Stimulated activated CD4-positive, alpha-beta T cell treated with anti-CD3 and anti-CD28 coated beads, TNF-alpha, amount 100 ng/mL, for 24 hours (primary cell): ENCODE measurements around the gene PPM1H.

ENCODE experiments used
- DNase-seq, 3 experiments: peaks; one replicate each; pipeline ENCODE4 v3.0.0-alpha.2; 2020; ENCODE audit warnings: low read depth in 3 of 3

Gene PPM1H

GRCh38 chr12:62873826-62874448 lies 61.0 kb downstream of the PPM1H start:
- no peak for DNase-seq

DNA sequence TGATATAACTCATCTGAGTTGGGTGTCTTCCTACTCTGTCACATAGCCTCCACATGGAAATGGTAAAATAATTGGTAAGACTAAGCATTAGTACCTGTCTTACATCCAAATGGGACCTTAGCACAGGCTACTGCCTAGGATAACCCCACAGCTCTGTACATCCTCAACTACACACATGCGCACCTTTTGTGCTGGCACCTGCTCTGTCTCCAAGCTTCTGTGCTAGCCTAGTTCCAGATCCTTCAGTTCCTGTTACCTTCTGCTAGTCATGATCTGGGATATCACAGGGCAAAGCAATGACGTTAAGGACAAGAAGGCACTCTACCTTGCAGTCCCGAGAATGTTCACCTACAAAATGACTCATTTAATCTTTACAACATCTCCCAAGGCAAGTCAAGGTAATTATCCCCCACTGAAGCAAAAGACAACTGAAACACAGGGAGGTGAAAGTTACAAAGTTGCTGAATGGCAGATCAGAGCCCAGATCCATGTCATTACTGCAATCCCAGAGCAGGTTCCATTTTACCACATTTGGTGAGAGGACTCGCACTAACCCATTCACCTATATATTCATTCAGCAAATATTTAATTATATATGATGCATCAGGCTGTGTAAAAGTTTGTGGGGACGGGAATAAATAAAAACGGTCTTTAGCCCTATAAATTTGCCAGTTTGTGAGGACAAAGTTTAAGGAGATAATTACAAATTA lies 61.7 kb downstream of the PPM1H start:
- DNase-seq = no peak

DNA sequence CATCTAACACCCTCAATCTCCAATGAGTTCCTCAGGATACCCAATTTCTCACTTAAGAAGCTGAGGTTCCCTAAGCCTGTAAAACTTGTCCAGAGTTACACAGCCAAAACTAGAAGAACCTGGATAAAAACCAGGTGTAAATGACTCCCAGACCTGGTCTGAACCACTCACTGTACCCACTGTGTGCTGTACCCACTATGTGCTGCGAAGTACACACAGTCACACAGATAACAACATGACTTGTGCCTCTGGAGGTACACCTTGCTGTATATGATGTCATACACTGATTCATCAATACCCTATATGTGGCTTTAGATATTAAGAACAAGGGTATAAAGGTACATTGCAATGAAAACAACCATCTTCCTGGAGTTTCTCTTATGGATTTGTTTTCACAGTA lies 66.1 kb downstream of the PPM1H start:
- DNase-seq = no peak

DNA sequence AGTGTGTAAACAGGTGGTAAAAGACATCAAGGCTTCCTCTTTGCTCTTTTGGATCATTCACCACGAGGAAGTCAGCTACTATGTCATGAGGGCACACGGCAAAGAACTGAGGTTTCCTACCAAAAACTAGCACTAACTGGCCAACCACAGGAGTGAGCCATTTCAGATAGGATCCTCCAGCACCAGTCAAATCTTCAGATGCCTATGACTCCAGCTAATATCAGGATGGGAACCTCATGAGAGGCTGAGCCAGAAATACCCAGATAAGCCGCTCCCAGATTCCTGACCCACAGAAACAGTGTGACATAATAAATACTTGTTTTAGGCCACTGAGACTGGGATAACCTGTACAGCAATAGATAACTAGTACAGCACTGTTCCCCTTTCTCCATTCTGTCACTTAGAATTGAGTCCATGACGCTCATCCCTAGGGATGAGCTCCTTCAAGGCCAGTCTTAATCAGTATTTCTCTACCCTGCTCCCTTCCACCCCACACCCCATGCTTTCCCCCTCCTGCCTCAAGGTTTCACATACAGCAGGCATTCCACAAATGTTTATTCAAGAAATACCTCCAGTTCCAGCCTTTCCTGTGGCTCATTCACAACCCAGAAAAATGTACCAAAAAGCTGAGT lies 68.4 kb downstream of the PPM1H start:
- no peak for DNase-seq

DNA sequence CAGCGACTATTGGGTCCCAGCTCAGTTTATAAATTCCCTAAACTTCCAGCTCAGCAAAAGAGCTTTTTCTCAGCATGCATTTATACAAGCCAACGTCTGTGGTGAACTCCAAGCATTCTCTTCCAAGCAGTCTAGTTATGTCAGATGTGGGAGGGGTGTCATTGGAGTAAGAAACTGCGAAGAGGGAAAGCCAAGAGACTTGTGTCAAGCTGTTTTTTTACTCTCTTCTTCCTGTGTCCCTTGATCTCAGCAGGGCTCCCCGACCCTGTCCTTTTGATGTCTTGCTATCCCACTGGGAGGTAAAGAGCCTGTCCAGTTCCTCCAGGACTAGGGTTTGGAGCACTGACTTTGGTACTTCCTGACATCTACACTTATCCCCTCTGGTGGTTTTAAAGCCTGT lies 69.0 kb downstream of the PPM1H start:
- no peak for DNase-seq

GRCh38 chr12:62865065-62865464 lies 69.9 kb downstream of the PPM1H start:
- DNase-seq = no peak

DNA sequence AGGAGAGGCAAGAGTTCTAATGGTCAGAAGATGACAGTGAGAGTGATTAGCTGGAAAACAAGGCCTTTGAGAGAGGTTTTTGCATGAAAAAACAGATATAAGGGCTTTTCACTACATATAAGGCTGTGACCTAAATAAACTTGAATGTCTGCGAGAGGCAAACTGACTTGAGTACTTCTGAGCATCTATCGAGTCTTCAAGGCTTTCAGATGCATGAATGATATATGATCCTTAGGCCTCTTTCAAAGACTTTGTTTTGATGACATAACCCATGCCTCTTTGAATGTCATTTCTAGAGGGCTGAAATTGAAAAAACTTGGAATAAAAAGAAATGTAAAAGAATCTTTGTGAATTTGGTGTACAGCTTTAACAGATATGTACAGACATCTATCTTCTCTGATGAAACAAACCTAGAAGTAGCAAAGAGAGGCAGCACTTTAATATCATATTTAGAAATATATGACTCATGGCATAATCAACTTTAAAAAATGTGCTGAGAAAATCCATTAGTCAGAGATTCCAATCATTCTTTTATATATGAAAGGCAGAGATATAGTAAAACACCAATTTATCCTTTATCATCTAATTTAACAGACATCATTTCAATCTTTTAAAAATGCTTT lies 72.6 kb downstream of the PPM1H start:
- no peak for DNase-seq

GRCh38 chr12:62861586-62861985 lies 73.4 kb downstream of the PPM1H start:
- DNase-seq = no peak

- no peak for DNase-seq
These were observed 74.2 kb downstream of the PPM1H start for GRCh38 chr12:62860501-62861411.

GRCh38 chr12:62860020-62860419 lies 74.9 kb downstream of the PPM1H start:
- no peak for DNase-seq

DNA sequence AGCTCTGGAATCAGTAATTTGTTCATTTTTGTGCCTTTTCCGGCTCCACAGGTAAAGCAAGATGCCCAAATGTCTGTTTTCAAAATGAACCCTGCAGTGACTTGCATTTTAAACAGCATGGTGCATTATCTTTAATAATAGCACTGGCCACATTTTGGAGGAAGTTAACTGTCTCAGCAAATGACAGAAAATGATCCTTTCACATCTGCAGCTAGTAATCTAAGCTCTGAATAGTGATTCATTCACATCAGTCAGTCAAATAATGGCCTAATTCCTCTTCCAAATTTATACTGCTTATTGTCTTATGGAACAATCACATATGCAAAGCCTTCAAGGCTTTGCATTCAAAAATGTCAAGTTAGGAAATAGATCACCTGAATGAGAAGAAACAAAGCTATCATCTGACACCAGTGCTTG lies 75.6 kb downstream of the PPM1H start:
- no peak for DNase-seq

- no peak for DNase-seq
These were observed 78.5 kb downstream of the PPM1H start for GRCh38 chr12:62856454-62856853.

- DNase-seq = no peak
These were observed 80.9 kb downstream of the PPM1H start for GRCh38 chr12:62854024-62854423.

DNA sequence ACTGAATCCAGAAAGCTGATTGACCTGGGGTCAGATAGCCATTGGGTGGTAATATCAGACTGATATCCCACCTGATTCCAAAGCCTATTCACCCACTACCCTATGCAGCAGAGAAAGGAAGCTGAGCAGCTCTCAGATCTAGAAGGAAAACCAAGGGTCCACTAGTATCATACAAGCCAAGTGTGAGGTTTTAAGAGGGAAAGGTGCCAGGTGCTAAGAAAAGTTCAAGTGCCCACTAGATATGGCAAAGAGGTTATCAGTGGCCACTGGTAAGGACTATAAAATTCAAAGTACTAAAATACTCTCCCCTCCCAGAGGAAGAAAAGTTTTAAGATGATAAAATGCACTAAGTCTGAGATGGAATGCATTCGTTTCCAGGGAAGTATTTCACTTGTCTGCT lies 85.6 kb downstream of the PPM1H start:
- no peak for DNase-seq

GRCh38 chr12:62848418-62848817 lies 86.5 kb downstream of the PPM1H start:
- DNase-seq = no peak

DNA sequence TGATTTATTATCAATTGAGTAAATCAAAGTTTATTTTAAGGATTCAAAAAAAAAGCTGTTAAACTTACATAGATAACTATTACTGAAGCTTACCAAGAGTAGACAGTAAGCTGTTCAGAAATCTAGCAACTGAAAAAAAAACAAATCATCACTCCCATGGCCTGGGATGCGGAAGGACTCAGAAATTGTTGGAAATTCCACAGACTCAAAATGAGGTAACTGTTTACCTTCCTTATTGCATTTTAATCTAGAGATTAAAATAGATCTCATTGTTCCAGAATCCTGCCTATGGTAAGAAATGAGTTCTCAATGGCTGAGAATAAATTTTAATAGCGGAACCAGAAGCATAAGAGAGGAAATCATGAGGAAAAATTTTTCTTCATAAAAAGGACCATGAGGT lies 87.2 kb downstream of the PPM1H start:
- no peak for DNase-seq

DNA sequence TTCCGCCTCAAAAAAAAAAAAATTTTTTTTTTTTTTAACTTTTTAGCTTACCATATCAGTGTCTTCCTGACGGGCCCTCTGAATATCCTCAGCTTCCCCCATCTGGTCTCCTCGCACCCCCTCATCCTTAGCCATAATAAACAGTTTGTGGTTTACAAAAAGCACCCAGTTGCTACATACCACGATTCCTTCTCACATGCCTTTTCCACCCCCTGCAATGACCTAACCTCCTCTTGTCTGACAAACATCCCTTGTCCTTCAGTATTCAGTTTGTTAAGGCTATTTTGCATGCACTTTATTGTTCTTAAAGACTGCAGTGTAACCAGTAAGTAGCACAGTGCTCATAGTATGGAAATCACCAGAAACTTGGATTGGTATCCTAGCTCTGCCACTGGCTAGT lies 88.5 kb downstream of the PPM1H start:
- no peak for DNase-seq

- no peak for DNase-seq
These were observed 90.0 kb downstream of the PPM1H start for GRCh38 chr12:62844915-62845314.

DNA sequence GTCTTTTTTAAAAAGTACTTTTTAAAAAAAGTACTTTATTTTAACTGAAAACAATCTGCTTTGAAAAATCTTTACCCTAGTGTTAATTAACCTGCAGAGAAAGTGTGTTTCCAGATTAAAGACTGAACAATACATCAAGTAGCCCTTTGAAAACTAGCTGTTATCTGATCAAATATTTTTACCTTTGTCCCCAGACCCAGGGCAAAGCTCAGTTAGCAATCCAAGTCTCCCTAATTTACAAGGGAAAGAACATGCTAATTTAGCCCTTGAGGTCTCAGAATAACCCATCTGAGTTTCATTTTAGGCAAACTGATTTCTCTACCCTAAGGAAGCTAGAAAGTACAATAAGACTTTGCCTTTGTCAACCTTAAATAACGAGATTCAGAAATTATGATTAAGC lies 91.2 kb downstream of the PPM1H start:
- no peak for DNase-seq

DNA sequence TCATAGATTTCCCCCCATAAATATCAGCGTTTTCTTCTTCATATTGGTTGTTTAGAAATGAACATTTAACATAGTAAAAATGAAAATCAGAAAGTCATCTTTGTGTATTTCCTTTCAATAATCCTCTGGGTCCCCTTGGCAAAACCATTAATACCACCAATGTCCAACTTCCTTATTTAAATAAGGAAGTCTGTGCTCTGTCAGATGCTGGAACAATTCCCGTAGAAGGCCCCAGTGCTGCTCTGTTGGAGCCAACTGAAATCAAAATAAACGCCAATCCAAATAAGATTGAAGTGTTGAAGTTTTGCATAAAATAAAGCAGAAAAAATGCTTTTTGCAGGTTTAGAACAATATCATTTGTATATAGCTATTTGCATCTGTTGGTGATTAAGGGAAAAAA lies 93.1 kb downstream of the PPM1H start:
- no peak for DNase-seq

DNA sequence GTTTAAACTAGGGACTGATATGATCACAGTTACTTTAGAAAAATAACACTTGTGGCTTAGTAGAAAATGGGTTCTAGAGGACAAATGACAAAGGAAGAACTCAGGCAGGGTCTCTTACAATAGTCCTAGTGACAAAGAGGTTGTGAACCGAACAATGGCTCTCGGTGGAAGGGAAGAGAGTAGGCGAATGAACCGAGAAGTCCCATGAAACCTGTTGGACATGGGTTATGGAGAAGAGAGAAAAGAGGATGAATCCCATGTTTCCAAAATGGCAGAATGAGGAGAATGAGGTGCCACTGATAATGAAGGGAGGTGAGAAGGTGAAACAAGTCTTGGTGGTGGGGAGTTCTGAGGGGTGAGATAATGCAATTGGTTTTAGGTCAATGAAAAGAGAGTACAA lies 94.1 kb downstream of the PPM1H start:
- DNase-seq = no peak
